Measurements from ENCODE around the gene MED13.

MED13 gene, protein sequence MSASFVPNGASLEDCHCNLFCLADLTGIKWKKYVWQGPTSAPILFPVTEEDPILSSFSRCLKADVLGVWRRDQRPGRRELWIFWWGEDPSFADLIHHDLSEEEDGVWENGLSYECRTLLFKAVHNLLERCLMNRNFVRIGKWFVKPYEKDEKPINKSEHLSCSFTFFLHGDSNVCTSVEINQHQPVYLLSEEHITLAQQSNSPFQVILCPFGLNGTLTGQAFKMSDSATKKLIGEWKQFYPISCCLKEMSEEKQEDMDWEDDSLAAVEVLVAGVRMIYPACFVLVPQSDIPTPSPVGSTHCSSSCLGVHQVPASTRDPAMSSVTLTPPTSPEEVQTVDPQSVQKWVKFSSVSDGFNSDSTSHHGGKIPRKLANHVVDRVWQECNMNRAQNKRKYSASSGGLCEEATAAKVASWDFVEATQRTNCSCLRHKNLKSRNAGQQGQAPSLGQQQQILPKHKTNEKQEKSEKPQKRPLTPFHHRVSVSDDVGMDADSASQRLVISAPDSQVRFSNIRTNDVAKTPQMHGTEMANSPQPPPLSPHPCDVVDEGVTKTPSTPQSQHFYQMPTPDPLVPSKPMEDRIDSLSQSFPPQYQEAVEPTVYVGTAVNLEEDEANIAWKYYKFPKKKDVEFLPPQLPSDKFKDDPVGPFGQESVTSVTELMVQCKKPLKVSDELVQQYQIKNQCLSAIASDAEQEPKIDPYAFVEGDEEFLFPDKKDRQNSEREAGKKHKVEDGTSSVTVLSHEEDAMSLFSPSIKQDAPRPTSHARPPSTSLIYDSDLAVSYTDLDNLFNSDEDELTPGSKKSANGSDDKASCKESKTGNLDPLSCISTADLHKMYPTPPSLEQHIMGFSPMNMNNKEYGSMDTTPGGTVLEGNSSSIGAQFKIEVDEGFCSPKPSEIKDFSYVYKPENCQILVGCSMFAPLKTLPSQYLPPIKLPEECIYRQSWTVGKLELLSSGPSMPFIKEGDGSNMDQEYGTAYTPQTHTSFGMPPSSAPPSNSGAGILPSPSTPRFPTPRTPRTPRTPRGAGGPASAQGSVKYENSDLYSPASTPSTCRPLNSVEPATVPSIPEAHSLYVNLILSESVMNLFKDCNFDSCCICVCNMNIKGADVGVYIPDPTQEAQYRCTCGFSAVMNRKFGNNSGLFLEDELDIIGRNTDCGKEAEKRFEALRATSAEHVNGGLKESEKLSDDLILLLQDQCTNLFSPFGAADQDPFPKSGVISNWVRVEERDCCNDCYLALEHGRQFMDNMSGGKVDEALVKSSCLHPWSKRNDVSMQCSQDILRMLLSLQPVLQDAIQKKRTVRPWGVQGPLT (N-terminal part only)

DNA sequence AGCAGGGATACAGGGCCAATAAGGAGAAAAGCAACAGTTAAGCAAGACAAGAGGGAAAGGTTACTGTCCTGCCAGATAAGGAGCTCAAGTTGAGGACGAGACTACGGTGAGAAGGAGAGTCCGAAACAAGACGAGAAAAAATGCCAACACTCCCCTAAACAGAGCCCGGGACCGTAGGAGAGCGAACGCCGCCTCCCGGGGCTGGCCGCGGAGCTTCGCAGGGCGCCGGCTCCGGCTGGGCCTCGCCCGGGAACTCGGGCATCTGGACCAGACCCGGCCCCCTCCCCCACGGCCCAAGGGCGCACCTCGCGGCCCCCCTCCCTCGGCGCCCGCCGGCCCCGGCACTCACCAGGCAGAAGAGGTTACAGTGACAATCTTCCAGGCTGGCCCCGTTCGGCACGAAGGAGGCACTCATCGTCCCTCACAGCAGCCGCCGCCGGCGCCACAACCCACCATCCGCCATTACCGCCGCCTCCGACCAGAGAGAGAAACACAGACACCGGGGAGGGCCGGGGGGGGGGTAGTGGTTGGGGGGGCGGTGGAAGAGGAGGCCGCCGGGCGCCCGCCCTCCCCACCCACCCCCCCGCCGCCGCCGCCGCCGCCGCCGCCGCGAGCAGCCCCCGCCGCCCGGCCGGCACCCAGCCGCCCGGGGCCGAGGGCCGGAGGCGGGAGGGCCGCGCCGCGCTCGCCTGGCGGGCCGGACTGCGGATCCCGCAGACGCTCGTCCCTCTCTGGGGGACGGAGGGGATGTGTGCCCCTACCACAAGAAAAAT, at the start of gene MED13:
MED13 (minus strand) TSS at position 488 of the 773 bp plus-strand sequence; CDS start at position 415, 73 bp downstream.
- DNase-seq, result peak; percentile 61

DNA sequence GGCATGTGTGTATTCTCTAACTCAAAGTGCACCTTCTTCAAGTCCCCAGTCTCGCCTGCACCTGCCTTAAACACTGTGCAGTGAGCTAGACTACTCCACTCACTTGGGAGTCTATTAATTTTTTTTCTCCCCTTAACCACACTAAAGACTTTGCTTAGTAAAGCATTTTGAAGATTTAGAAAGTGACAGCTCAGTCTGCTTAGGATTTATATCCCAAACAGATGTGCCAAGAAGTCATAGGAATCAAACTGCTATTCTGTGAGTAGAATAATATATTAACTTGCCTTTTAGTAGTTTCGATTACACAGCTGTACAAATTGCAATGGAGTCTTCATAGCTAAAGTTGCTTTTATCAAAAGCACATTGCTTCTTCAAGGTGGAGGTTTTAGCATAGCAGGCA, 47.2 kb upstream of the MED13 start:
- no peak for DNase-seq

DNA sequence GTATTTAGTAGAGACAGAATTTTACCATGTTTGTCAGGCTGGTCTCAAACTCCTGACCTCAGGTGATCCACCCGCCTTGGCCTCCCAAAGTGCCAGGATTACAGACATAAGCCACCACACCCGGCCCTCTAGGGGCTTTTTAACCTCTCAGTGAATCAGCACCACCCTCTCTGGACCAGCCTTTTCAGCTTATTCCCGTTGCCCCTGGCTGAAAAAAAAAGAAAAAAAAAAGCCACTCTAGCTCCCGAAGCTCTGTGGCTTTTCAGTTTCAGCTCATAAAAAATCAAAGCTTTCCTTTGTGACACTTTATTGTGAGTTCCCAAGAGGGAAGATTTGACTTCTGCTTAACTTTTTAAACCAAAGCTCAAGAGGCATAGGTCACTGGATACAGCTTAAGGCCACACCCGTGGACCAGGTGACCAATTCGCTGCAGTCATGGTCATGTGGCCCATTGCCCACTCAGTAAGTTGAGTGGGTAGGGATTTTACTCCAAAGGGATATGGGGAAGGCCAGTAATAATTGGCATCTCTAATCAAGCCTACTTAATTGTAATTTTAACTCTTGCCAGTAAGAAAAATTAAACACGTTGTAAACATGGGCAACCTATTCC, 46.6 kb upstream of the MED13 start:
- no peak for DNase-seq

DNA sequence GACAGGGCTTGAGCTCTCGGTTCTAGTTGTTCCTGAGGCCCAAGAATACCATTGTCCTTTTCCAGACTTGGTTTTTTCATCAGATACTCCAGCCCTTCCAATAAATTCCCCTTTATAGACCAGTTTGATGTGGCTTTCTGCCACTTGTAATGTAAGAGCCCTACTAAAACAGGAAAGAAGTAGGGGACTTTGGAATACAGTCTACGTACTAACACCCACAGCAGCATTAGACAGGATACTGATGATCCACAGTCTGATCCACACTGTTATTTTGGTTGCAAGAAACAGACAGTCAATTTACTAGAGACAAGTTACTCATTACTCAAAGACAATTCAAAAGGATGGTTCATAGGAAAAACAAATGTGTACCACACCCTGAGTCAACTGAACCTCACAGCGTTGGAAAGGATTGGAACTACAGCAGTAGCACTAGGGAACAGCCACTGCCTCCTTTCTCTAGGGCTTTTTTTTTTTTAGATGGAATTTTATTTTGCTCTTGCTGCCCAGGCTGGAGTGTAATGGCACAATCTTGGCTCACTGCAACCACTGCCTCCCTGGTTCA, 45.9 kb upstream of the MED13 start:
- DNase-seq, result no peak

DNA sequence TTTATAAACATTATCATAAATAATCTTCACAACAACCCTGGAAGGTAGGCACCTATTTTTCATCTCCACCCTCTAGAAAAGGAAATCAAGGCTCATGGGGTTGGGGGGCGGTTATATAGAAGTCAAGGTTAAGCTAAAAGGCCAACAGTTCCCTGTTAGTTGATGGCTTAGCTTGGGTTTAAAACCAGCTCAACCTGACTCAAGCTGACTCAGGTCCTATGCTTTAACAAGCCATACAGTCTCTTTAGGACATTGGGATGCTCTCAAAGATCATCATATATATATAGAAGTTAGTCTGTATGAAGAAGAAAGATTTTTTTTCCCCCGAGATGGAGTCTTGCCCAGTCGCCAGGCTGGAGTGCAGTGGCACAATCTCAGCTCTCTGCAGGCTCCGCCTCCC, 44.8 kb upstream of the MED13 start:
- DNase-seq, result no peak

DNA sequence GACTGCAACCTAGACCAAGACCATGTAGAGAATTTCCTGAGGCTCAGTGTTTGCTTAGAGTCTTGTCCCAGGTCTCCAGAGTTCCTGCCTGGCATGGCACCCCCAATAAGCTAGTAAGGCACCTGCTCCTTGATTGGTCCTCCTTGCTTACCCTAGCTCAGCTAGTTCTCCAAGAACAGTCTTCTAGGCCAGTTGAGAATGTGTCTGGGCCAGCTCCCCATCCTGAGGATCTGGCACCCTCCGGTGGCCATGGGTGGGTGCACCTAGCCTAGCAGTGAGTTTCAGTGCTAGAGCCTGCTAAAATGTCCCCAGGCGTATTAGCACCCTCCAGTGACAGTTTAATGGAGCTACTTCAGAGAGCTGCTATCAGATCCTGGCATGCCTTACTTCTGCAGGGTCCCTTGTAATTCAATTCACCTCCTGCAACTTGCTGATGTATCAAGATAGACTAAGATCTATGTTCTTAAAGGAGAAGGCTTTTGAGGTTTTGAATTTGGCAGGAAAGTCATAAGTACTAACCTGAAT, 44.4 kb upstream of the MED13 start:
- DNase-seq, result peak; percentile 32

DNA sequence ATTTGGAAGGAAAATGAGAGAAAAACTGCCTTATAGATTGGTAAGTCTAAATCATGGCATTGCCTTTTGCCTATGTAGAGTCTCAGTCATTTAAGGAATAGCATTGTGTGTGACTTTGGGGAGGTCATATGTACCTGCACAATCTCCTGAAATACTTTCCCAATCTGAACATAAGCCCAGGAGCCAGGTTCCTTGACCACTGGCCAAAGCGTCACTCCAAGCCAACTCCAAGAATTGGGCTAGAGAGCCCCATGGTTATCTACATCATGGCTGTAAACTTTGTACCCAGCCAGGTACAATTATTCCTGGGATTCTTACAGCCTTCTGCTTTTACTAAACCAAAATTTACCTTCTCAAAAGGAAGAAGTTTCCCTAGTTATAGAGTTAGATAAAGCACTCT, 40.8 kb upstream of the MED13 start:
- no peak for DNase-seq

DNA sequence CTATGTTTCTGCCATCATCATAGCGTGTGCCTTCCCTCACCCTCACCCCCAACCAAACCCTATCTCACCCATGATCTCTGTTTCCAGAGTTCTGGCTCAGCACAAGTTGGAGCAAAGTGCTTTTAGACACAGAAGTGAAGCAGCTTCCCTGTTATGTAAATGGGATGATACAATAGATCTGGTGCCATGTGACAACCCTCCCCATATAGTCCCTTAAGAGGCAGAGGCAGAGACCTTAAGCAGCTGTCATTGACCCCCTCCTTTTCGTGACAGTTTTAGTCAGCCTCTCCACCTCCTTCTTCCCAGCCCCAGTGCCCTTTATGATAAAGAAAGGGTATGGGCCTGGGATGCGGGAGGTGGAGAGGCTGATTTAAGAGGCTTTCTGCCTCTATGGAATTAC, 40.3 kb upstream of the MED13 start:
- DNase-seq, result no peak

DNA sequence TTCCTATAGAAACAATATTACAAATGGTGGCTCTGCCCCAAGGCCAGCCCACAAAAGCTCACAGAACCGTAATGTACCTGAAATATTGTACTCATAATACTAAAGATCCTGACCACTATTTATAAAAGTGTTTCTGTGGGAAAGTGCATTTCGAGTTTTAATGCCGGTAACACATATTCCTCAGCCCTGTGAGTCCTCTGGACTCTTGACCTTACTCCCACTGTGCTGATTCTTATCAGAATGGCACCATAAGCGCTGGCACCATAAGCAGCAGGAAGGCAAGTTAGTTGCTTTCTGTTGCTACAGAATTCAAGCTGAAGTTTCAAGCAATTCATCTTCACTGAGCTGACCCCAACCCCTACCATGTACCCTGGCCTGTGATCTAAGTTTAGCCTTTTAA, 36.4 kb upstream of the MED13 start:
- no peak for DNase-seq

DNA sequence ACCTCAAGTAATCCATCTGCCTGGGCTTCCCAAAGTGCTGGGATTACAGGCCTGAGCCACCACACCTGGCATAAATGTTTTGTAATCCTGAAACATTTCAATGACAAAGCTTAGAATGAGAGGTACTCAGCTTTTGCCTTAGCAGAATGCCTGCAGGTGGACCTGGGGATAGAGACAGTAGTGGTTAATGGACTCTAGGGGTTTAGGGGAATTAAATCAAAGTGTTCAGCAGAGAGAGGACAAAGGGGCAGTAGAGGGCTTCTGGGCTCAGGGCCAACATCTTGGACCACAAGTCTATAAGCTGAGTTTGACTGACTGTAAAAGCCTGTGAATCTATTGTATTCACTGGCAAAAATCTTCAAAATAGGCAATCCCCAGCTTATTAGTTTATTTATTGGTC, 36.0 kb upstream of the MED13 start:
- no peak for DNase-seq

DNA sequence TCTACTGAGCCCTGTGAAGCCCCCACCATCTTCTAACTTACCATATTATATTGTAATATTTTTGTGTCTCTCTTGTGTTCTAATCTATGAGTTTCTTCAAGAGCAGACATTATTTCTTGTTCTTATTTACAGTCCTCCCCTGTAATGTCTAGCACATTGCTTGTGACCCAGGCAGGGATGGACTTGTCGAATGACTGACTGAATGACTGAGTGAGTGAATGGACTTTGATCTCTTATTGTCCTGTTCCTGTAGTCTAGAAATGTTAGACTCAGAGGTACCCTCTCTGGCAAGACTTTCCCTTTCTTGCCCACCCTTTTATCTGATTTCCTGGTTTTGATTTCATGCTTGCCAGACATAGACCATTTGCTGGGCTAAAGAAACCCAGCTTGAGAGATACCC, 35.0 kb upstream of the MED13 start:
- DNase-seq, result no peak

DNA sequence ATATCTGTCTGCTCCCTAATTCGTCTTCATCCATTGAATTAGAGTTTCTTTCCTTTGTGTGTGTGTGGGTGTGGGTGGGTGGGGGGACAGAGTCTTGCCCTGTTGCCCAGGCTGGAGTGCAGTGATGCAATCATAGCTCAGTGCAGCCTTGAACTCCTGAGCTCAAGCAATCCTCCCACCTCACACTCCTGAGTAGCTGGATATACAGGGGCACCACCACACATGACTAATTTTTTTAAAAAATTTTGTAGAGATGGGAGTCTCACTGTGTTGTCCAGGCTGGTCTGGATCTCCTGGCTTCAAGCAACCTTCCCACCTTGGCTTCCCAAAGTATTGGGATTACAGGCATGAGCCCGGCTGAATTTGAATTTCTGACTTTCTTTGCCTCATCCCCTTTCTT, 34.5 kb upstream of the MED13 start:
- no peak for DNase-seq

DNA sequence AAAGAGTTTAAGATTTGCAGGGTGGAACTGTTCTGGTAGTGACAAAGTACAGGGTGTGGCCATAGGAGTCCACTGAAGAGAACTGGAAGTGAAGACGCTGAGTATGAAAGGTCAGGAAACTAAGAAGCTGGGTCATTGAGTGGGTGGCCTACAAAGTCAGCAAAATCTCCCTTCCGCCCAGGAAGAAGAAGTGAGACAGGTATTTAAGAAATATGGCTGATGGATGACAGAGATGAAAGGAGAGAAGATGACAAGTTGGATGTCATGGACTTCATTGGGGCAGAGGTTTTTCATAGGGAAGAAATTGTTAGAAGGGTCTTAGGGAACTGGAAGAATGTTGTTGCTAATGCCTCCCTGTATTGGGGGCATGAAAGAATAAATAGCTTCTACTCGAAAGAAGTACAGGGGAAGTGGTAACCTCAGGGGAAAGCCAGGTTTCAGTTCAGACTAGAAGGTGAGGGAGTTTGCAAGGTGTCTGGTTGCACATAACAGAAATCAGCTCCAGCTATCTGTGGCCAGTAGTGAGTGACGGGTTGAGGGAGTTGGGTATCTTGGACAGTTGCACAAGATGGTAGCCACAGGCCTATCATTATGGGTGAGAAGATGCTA, 33.6 kb upstream of the MED13 start:
- DNase-seq, result no peak

DNA sequence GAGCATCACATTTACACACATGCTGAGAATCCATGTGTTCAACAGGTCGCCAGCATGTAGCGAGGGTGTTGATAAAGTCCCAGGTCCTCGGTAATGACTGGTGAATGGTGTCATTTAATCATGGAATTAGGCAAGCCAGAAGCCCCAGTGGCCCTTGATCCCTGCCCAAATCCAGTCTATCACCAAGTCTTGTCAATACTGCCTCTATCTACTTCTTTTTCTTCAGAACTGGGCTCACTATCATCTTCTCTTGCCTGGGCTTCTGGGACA, 31.3 kb upstream of the MED13 start:
- DNase-seq, result no peak

DNA sequence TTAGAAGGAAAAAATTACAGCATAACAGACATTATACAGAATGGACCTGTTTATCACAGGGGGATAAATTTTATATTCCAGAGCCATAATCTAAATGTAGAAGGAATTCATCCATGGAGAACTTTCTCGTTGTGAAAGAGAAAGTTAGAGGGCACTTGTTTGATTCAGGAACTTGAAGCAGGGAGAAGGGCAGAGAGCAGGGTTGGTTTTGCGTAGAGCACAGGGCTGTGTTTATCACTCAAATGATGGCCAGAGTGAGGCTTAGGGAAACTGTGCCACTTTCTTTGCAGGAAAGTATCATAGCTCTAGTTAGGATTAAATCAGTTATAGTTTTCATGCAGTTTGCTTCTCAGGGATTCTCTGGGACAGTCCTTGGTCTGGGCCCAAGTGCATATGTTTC, 29.1 kb upstream of the MED13 start:
- no peak for DNase-seq

DNA sequence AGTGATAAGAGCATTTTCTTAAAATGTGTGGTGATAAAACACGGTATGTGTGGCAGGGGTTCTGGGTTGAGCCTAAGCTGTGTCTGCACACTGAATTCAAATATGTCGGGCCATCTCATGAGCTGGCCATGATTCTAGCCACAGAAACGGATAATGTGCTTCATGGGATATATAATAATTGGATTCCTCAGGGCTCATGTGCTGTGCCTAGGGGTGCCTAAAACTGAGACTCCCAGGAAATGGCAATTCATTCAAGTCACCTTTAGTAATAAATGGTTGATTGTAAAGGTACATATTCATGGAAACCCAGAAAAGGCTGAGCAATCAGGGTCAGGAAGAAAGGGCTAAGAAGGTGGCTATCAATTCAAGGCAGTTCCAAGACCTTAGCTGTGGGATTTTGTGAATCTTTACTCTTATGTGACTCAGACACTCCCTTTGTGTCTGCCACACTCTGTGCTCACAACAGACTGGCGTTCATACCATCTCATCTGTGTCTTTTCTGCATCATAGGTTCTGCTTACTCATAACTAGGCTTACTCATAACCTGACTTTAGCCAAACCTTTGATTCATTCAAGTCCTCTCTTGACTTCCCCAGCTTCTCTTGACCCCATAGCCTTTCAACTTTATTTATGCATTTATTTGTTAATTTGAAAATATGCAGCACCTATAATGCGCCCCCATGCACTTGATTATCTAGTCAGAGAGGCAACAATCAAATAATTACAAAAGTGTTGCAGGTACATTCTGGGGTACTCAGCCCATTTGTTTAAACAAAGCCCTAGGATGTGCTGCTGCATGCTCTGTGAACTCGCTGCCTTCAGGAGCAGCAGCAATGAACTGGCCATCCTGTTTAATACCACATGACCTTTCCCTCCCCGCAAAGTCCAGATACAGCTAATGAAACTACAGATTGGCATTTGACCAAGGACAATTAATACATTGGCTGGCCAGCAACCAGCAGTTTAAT, 28.4 kb upstream of the MED13 start:
- peak; percentile 7 for DNase-seq

DNA sequence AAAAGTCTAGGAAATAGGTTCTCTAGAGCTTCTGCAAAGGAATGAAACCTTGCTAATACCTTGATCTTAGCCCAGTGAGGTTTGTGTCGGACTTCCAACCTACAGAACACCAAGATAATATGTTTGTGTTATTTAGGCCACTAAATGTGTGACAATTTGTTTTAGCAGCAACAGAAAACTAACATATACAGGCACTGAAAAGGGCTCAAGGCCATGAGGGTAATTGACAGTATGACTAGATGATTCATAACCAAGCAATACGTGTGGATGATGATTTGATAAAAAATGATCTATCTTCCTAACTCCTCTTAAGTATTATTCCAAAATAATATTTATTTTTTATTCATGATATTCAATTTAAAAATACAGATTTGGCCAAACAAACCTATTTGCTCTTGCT, 27.7 kb upstream of the MED13 start:
- no peak for DNase-seq

DNA sequence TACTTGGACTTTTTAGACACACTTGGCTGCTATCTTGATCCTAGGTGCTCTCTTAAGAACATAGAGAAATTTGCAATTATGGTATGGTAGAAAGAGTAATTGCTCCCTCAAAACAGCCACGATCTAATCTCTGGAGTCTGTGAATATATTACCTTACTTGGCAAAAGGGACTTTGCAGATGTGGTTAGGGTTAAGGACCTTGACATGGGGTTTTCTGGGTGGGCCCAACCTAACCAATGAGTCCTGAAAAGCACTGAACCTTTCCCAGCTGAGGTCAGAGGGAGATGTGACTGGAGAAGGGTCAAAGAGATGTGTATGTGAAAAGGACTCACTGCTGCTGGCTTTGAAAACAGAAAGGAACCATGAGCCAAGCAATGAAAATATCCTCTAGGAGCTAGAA, 26.7 kb upstream of the MED13 start:
- no peak for DNase-seq

DNA sequence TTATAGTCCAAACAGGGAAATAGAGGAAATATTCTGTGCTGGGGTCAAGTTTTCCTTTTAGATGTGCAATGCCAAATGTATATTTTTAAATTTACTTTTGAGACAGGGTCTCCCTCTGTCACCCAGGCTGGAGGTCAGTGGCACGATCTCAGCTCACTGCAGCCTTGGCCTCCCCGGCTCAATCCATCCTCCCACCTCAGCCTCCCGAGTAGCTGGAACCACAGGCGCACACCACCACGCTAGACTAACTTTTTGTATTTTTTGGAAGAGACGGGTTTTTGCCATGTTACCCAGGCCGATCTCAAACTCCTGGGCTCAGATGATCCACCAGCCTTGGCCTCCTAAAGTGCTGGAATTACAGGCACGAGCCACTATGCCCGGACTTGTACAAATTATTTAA, 25.8 kb upstream of the MED13 start:
- DNase-seq, result no peak

Data from stimulated activated CD4-positive, alpha-beta T cell treated with anti-CD3 and anti-CD28 coated beads, Interleukin-4, amount 100 ng/mL, for 24 hours (primary cell).